Spinal cord (tissue), 10 donors: ENCODE measurements around the gene MREG. TPM values are rescaled to one million over a fixed set of nuclear protein-coding genes. Genes with fewer than 3 reads are reported as not detected.
A peak's percentile ranks its signal among the peaks of the same experiment; 100 is the strongest.
"Not testable (repeated sequence)": the region's sequence is repeated elsewhere in the genome, so short reads cannot be mapped to it uniquely, and the experiment has no call there.

Source experiments
- DNase-seq, 6 donors: peaks; one replicate each; pipeline versions ENCODE4 v3.0.0 to v3.0.0-alpha.2; 2013 to 2015; ENCODE audit warnings: low spot score in 6 of 6, low read depth in 4 of 6
- H3K27ac ChIP-seq: one replicate; pipeline ENCODE4 v1.5.1; 2013; ENCODE audit warnings: low read depth, low read length, control low read depth
- H3K27me3 ChIP-seq: one replicate; pipeline ENCODE4 v1.6.1; 2013; ENCODE audit warnings: low read length; ENCODE audit not compliant: control insufficient read depth, insufficient read depth
- H3K36me3 ChIP-seq: one replicate; pipeline ENCODE4 v1.6.1; 2013; ENCODE audit warnings: low read length; ENCODE audit not compliant: control insufficient read depth, insufficient read depth
- H3K4me1 ChIP-seq: one replicate; pipeline ENCODE4 v1.6.1; 2013; ENCODE audit warnings: low read length; ENCODE audit not compliant: control insufficient read depth, insufficient read depth
- H3K4me3 ChIP-seq: one replicate; pipeline ENCODE4 v1.5.1; 2013; ENCODE audit warnings: low read depth, low read length, control low read depth
- H3K9me3 ChIP-seq: one replicate; pipeline ENCODE4 v1.6.1; 2013; ENCODE audit warnings: low read length; ENCODE audit not compliant: control insufficient read depth, insufficient read depth
- WGBS: methylation state at CpG from one replicate; pipeline ENCODE4 v1.1.5; 2013; ENCODE audit warnings: missing lambda C conversion rate; ENCODE audit not compliant: insufficient coverage; 5-methylcytosine and 5-hydroxymethylcytosine counted together
- polyA plus RNA-seq, 2 donors: library from polyadenylated mRNA; unstranded; fragments of 120-200 nt; gene quantifications; one replicate each; pipeline ENCODE4 v1.2.1, GENCODE V29; 2013; ENCODE audit not compliant: insufficient read length in 2 of 2
- total RNA-seq, 2 donors: library from RNA; depleted of rRNA in 1 of 2; stranded (reverse); fragments of 120-200 nt in 1 of 2; fragments of >200 nt in 1 of 2; gene quantifications; one replicate each; pipeline versions ENCODE4 v1.2.3 to v1.2.4, GENCODE V29; 2013 to 2014
- donor health status: healthy.

Gene MREG
- total and polyA plus RNA-seq, 4 donors, result 4.5 to 11.6 (median 6.7) TPM

GRCh38 chr2:215930505-215931253, 82.7 kb downstream of the MREG start:
- Histone ChIP-seq H3K36me3 (no peaks in the 10 kb centered on the region), H3K27me3 (no peaks in the 10 kb centered on the region), H3K4me3 (no peak overlapping the region), H3K27ac (no peak overlapping the region), H3K4me1 (no peaks in the 10 kb centered on the region), H3K9me3 (no peaks in the 10 kb centered on the region)
- 77% methylated on average over 5 of the region's 8 CpGs for WGBS
- DNase-seq, result no peak

GRCh38 chr2:215929602-215930335, 83.6 kb downstream of the MREG start:
- WGBS, result 93% methylated on average over 6 of the region's 6 CpGs
- Histone ChIP-seq H3K4me1 (no peaks in the 10 kb centered on the region), H3K36me3 (no peaks in the 10 kb centered on the region), H3K27me3 (no peaks in the 10 kb centered on the region), H3K27ac (no peak overlapping the region), H3K4me3 (no peak overlapping the region), H3K9me3 (no peaks in the 10 kb centered on the region)
- no peak for DNase-seq

- H3K9me3 ChIP-seq, result no peaks in the 10 kb centered on the region
- H3K4me1 ChIP-seq, result no peaks in the 10 kb centered on the region
- H3K27ac ChIP-seq, result no peak overlapping the region
- H3K36me3 ChIP-seq, result no peaks in the 10 kb centered on the region
- 86% methylated on average over 11 of the region's 11 CpGs for WGBS
- H3K4me3 ChIP-seq, result no peak overlapping the region
- no peak for DNase-seq
- H3K27me3 ChIP-seq, result no peaks in the 10 kb centered on the region
Observed at GRCh38 chr2:215928086-215928485, 85.3 kb downstream of the MREG start.

DNA sequence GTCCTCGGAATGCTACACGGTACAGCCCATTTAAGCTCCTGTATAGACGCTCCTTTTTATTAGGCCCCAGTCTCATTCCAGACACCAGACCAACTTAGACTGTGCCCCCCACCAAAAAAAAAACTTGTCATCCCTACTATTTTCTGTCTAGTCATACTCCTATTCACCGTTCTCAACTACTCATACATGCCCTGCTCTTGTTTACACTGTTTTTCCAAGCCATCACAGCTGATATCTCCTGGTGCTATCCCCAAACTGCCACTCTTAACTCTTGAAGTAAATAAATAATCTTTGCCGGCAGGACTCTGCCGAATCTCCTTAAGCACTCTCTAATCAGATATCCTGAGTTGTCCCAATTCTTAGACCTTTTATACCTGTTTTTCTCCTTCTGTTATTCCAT, 86.4 kb downstream of the MREG start:
- not testable (repeated sequence) for H3K9me3 ChIP-seq, H3K36me3 ChIP-seq, H3K4me3 ChIP-seq, H3K4me1 ChIP-seq, H3K27me3 ChIP-seq, DNase-seq, H3K27ac ChIP-seq
- WGBS, result 60% methylated on average over 3 of the region's 6 CpGs

DNA sequence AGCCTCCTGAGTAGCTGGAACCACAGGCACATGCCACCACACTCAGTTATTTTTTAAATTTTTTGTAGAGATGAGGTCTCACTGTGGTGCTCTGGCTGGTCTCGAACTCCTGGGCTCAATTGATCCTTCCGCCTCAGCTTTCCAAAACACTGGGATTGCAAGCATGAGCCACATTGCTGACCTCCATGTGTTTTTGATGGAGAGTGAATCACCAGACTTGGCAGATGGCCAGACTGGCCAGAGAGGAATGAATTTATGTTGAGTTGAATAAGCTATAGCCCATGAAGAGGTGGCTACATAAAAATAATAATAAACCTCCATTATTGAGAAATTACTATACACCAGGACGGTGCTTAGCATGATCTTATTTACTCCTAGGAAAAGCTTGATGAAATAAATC, 91.5 kb downstream of the MREG start:
- Histone ChIP-seq H3K9me3 (no peaks in the 10 kb centered on the region), H3K4me3 (no peak overlapping the region), H3K4me1 (no peaks in the 10 kb centered on the region), H3K36me3 (no peaks in the 10 kb centered on the region), H3K27me3 (no peaks in the 10 kb centered on the region), H3K27ac (no peak overlapping the region)
- 100% methylated on average over 2 of the region's 3 CpGs for WGBS
- DNase-seq, result no peak

DNA sequence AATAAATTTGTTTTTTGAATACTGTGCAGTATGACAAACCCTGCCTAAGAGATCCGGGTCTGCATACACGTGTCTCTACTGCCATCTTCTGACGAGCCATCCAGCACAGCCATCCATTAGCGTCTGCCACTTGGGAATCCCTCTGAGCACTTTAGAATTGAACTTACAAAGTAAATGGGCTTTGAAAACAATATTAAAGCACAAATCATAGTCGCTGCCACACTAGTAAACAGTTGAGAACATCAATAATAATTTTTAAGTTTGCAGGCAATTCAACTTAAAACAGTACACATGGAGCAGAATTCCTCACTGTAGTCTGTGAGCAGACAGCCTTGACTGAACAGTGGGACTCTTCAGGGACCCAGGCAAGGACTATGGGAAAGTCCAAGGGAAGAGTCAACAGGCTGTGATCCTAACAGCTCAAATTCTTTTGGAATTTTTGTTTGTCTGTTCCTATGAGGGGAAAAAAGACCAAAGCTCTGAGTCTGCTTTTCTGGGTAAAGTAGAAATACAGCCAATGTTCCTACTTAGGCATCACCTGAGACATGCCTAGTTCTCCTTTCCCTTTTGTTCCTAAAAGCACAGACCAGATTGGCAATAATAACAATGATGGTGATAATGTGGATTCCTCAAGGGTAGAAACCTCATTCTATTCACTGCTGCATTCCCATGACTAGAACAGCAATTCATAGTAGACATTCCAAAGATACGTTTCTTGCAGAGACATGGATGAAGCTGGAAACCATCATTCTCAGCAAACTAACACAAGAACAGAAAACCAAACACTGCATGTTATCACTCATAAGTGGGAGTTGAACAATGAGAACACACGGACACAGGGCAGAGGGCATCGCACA, 92.9 kb downstream of the MREG start:
- peak in 5 of 6 donors; percentile 55 to 94 (median 70) for DNase-seq
- no peaks in the 10 kb centered on the region for H3K27me3 ChIP-seq
- H3K9me3 ChIP-seq, result no peaks in the 10 kb centered on the region
- no peak overlapping the region for H3K27ac ChIP-seq
- H3K36me3 ChIP-seq, result no peaks in the 10 kb centered on the region
- WGBS, result no CpG with 5 or more reads among the region's 8 CpGs
- H3K4me1 ChIP-seq, result no peaks in the 10 kb centered on the region
- no peak overlapping the region for H3K4me3 ChIP-seq

DNA sequence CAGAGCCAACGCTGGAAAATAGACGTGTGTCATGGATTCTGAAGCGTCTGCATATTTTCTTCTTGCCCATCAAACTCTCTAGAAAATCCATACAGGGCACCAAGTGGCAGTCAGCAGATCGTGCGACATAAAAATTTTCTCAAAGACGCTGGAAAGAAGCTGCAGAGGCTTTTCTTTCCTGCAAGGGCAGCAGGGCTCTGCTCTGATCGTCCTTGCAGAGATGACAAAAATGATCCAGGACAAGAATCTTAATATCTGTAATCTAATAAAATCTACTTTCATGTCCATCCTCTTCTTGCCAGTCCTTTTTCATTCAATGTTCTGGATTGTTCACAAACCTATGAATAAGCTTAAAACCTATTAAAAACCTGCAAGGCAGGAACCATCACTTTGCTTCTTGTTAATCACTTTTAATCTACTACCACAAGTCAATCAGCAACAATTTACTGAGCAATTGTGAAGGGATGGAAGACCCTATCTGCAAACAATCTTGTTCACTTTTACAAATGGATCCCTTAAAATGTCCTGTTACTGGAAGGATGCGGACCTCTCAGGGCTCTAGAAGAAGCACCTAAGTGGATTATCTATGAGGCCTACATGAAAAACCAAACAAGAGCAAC, 93.6 kb downstream of the MREG start:
- no peaks in the 10 kb centered on the region for H3K27me3 ChIP-seq
- H3K9me3 ChIP-seq, result no peaks in the 10 kb centered on the region
- H3K4me1 ChIP-seq, result no peaks in the 10 kb centered on the region
- DNase-seq, result peak in 2 of 6 donors; percentile 10 to 26
- no peaks in the 10 kb centered on the region for H3K36me3 ChIP-seq
- H3K4me3 ChIP-seq, result no peak overlapping the region
- no peak overlapping the region for H3K27ac ChIP-seq
- WGBS, result 71% methylated on average over 7 of the region's 8 CpGs

DNA sequence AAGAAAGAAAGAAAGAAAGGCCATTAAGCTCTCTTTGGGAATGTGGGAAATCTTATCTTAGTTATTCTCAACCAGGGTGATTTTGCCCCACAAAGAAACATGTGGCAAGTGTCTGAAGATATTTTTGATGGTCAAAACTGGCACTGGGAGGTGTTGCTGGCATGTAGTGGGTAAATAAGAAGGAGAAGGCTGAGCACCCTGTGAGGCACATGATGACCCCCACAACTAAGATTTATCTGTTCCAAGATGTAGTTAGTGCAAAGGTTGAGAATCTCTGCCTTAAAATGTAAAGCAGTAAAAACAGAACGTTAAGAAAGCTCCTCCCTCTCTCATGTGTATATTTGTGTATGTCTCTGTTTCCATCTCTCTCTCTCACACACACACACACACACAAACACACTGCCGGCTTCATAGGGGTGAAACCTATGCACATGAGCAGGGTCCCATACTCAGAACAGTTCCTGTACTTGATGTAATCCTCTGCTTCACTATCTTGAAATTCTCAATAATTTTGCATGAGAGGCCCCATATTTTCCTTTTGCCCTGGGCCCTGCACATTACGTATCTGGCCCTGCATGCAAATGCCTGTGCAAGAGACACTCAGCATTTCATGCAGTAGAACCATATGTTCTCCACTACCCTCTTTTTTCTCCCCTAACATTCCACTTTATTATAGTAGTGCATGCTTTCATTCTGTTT, 94.3 kb downstream of the MREG start:
- Histone ChIP-seq H3K27me3 (no peaks in the 10 kb centered on the region), H3K36me3 (no peaks in the 10 kb centered on the region), H3K4me3 (no peak overlapping the region), H3K4me1 (no peaks in the 10 kb centered on the region), H3K27ac (no peak overlapping the region), H3K9me3 (no peaks in the 10 kb centered on the region)
- DNase-seq, result peak in 1 of 6 donors; percentile 6
- 80% methylated on average over 2 of the region's 3 CpGs for WGBS
